Stimulated activated CD4-positive, alpha-beta T cell treated with anti-CD3 and anti-CD28 coated beads, Interleukin-1b, Interleukin-23, amount 100 ng/mL, for 24 hours (primary cell): ENCODE results near the gene RCN2.
"Not testable (repeated sequence)": the region's sequence is repeated elsewhere in the genome, so short reads cannot be mapped to it uniquely, and the experiment has no call there.

ENCODE experiments used
- DNase-seq, 4 experiments: peaks; one replicate each; pipeline ENCODE4 v3.0.0-alpha.2; 2020; ENCODE audit warnings: low read depth in 4 of 4, low spot score in 1 of 4

RCN2 gene

GRCh38 chr15:76931397-76932134 lies at the start of gene RCN2:
Gene RCN2 (plus strand): TSS chr15:76931749. CDS start chr15:76931842, 93 bp downstream.
- DNase-seq: peak; percentile 72 to 94 (median 82)

DNA sequence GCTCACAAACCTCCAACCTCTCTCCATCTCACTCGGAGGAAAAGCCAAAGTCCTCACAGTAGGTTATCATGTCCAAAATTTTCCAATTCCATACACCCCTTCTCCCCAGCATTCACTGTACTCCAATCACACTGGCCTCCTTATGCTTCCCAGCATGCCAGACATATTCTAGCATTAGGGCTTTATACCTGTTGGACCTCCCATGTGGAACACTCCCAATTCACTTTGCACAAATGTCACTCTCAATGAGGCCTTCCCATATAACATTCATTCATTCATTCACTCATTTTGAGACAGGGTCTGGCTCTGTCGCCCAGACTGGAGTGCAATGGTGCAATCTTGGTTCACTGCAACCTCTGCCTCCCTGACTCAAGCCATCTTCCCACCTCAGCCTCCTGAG lies 46.3 kb upstream of the RCN2 start:
- DNase-seq: no peak

GRCh38 chr15:76887280-76888141 lies 44.0 kb upstream of the RCN2 start:
- DNase-seq: not testable (repeated sequence)

DNA sequence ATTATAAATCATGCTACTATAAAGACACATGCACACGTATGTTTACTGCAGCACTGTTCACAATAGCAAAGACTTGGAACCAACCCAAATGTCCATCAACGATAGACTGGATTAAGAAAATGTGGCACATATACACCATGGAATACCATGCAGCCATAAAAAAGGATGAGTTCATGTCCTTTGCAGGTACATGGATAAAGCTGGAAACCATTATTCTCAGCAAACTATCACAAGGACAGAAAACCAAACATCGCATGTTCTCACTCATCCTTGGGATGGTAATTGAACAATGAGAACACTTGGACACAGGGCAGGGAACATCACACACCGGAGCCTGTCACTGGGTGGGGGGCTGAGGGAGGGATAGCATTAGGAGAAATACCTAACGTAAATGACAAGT lies 38.7 kb upstream of the RCN2 start:
- not testable (repeated sequence) for DNase-seq

DNA sequence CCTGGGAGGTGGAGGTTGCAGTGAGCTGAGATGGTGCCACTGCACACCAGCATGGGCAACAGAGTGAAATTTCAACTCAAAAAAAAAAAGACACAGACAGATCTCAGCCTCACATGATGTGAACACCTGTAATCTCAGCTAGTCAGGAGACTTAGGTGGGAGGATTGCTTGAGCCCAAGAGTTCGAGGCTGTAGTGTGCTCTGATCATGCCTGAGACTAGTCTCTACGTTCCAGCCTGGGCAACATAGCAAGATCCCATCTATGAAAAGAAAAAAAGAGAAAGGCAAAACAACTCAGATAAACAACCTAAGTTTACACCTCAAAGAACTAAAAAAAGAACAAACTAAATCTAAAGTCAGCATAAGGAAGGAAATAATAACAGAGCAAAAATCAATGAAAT lies 37.4 kb upstream of the RCN2 start:
- DNase-seq: no peak

- DNase-seq: no peak
Measured at GRCh38 chr15:76898102-76898501, 33.4 kb upstream of the RCN2 start.

GRCh38 chr15:76899176-76899930 lies 32.2 kb upstream of the RCN2 start:
- not testable (repeated sequence) for DNase-seq

- not testable (repeated sequence) for DNase-seq
Measured at GRCh38 chr15:76899931-76900310, 31.6 kb upstream of the RCN2 start.

DNA sequence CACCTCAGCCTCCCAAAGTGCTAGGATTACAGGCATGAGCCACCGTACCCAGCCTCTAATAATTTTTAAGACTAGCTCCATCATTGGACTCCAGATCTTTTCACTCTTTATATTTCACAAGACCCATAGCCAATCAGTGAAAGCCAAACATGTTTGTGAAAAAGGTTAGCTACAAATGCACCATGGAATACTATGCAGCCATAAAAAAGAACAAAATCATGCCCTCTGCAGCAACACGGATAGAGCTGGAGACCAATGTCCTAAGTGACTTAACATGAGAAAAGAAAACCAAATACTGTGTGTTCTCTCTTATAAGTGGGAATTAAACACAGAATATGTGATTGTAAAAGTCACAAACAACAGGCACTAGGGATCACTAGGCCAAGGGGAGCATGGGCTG lies 29.6 kb upstream of the RCN2 start:
- no peak for DNase-seq

DNA sequence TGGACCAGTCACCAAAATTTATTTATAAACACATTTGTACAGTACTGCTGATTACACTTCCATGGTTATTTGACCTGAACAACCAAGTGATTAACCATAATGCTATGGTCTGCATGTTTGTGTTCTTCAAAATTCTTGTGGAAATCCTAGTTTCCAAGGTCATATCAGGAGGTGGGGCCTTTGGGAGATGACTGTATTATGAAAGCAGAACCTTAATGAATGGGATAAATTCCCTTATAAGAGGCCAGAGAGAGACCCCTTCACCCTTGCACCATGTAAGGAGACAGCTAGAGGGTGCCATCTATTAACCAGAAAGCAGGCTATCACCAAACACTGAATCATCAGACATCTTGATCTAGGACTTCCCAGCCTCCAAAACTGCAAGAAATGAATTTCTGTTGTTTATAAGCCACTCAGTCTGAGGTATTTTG lies 28.3 kb upstream of the RCN2 start:
- DNase-seq: no peak

DNA sequence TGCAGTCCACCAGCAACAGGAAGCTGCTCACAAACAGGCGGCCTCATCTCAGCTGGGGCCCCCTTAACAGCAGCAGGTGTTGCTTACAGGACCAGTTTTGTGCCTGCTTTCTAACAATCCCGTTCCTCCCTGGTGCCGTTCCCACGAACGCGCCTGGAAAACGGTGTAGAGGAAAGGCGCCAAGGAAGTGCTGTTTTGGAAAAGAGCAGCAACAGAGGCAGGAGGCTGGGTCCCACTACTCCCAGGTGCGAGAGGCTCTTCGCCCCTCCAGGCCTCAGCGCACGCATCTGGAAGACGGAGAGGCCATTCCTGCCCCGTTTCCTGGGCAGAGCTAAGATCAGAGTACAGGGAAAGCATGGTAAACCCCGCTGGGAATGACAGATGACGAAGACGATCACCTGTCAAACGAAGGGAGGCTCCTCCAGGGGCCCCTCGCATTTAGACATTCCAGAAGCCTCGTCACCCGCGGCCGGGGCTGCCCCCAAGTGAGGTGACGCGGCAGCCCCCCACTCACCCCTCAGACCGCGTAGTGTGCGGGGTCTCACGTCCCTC lies 27.0 kb upstream of the RCN2 start:
- peak in 2 of 4 experiments; percentile 7 to 22 for DNase-seq

GRCh38 chr15:76905013-76905839 lies 26.3 kb upstream of the RCN2 start, which contains the start of gene SCAPER:
Gene SCAPER (minus strand): TSS chr15:76905340. CDS start chr15:76883817, 21,523 bp downstream.
- peak; percentile 72 to 94 (median 86) for DNase-seq

DNA sequence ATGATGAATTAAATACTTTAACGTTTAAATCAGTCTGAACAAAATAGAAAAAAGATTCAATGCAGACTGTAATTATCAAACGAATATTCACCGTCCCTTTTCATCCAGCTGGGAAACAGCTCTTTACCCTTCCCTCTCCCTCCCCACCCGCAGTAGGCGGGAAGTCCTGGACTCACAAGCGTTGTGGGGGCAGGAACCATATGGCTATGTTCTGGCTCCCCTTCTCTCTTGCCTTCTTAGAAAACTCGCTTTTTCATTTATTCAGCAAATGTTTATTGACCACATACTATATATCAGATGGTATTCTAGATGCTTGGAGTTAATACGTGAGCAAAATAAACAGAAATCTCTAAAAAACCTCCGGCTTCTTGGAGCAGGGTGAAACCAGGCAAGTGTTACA lies 25.7 kb upstream of the RCN2 start:
- no peak for DNase-seq

DNA sequence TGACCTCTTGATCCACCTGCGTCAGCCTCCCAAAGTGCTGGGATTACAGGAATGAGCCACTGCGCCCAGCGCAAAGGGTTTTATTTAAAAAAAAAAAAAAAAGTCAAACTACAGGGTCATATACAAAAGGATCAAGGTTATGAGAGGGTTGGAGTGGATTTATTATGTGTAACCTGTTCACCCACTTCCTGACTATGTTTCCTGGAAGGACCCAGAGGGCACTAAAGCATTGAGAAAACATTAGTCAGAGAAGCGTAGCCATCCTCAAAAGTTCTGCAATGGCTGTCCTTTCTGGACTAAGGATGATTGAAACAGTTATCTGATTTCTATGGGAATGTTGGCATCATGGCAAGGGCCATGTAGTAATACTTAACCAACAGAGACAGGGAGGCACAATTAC lies 19.1 kb upstream of the RCN2 start:
- DNase-seq: no peak

DNA sequence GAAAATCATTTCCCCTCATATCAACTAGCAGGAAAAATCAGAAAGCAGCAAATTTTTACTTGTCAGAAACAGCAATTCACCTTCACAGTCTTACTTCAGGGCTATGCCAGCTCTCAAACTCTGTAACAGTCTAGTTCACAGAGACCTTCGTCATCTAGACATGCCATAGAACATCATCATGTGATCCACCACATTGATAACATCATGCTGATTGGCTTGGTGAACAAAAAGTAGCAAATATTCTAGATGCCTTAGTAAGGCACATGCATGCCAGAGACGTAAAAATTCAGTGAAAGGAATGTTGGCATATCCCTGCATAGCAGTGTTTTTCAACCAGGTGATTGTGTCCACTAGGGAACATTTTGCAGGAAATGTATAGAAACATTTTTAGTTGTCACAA lies 17.8 kb upstream of the RCN2 start:
- DNase-seq: no peak

- DNase-seq: no peak
Measured at GRCh38 chr15:76916369-76916768, 15.2 kb upstream of the RCN2 start.

DNA sequence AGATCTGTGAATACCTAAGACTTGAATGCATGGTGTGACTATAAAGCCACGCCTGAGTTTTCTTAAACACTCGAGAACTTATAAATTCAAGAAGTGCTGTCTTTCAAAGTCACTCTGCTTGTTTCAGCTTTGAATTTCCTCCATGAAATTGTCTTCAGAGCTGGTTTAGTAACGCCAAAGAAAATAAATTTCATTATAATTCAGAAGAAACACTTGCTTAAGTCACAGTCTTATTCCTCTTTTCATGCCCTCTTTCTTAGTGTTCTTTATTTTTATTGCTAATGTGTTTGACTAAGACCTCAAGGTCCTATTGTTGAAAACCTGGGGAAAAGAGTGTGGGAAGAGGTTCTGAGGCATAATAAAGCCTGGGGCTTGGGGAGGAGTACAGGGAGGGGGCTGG lies 3.3 kb upstream of the RCN2 start:
- no peak for DNase-seq

DNA sequence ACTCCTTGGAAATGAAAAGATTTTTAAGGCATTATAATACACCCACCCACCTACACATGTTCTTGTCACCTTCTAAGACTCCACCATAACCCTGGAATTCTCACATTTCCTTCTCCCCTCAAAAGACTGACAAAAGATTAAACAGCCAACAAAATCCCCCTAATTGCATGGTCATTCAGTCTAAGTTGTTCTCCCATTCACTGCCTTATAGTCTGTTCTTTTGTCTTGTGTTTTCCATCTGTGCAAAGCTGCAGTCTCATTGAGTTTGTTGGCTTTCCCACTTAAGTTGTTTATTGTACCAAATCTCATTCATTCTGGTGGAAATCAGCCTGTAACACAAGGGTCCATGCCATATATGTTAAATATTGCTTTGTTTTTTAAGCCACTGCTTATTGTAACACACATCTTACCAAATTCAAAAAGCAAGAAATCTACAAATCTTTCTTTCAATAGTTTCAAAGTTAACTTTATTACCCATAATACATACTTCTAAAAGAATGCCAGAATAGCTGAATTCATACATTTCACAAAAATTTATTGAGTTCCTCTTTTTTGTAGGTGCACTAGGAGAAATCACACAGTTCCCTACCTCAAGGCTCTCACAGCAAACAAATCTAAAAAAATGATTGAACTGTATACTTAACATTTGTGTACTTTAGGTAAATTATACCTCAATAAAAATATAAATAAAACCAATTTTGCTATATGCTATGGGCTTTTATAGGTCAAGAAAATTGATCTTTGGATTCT lies 2.4 kb upstream of the RCN2 start:
- DNase-seq: no peak

DNA sequence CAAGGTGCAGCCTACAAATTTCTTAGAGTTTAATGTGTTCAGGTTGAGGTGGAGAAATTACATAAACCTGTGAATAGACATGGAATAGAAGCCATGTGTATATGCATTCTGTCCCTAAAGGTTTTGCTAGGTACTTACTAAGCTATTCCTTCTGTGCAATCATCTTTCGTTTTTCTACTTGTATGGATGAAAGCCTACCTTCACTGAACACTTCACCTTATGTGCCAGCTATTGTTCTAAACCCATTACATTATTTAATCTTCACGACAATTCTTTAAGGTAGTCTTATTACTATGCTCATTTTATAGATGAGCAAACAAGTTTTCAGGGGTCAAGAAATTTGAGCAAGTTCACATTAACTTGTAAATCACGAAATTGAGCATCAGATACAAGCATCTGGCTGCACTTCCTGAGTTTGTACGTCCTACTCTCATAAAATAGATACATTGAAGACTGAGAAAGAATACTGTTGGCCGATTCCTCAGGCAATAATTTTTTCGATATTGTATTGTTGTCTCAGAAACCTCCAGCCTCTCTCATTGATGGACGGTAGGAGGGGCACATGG lies 635 bp upstream of the RCN2 start:
- no peak for DNase-seq
